T47D (cell line): ENCODE measurements around the gene CIAO3.
"Not testable (repeated sequence)": the region's sequence is repeated elsewhere in the genome, so short reads cannot be mapped to it uniquely, and the experiment has no call there.

Experiments used
- DNase-seq, 2 experiments: peaks; one replicate each; pipeline versions ENCODE4 v3.0.0 to v3.0.0-alpha.2; 2011 to 2012; ENCODE audit warnings: low read depth in 1 of 2, low spot score in 1 of 2
- JUND ChIP-seq: IDR thresholded peaks from 2 replicates; pipeline ENCODE4 v1.6.1; 2012; ENCODE audit warnings: low read depth
- in situ Hi-C: cut with HindIII; loops from 2 replicates; pipeline ENCODE4 v1.10.0; 2016; ENCODE audit warnings: low sequenced_read_pairs, low pct_unique_long_range_greater_than_20kb

The CIAO3 gene

DNA sequence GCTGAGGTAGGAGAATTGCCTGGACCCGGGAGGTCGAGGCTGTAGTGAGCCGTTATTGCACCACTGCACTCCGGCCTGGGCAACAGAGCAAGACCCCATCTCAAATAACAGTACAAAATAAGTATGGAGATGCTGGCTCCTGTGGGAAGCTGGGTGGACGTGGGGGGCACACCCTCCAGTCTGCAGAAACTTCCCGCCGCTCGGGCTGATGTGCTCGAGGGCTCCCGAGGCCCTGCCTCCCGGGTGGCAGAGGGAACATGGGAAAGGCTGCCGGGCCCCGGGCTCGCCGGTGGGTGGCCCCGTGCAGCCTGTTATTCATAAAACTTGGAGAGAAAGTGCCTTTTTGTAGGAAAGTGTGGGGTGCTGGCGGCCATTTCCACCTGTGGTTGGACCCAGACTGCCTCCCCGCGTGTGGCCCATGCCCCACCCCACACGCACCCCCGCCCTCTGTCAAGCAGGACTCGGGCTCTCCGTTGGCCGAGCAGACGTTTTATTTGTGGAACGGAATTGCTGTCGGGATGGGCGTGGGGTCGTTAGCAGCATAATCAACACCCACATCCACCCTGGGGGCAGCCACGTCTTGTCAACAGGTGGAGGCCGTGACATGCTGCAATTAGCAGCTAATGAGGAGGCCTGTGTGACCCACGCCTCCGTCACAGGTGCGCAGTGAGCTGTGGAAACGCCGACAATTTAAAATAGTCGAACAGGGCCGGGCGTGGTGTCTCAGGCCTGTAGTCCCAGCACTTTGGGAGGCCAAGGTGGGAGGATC, 7.4 kb upstream of the CIAO3 start:
- DNase-seq, result no peak
- in situ Hi-C loops, result no loop called here
- no peak for TF ChIP-seq JUND

DNA sequence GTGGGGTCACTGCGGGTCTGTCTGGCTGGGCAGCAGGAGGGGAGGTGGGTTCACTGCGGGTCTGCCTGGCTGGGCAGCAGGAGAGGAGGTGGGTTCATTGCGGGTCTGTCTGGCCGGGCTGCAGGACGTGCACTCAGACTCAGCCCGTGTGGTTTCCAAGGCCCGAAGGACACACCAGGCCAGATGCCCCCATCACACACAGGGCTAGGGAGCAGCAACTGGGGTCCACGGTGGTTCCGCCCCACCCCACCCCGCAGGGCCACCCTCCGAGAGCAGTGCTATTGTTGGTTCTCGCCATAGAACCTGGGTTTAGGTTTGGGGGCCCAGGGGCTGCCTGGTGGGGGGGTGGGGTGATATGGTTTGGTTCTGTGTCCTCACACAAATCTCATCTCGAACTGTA, 5.8 kb upstream of the CIAO3 start:
- no peak for TF ChIP-seq JUND
- no peak for DNase-seq
- in situ Hi-C loops, result no loop called here

DNA sequence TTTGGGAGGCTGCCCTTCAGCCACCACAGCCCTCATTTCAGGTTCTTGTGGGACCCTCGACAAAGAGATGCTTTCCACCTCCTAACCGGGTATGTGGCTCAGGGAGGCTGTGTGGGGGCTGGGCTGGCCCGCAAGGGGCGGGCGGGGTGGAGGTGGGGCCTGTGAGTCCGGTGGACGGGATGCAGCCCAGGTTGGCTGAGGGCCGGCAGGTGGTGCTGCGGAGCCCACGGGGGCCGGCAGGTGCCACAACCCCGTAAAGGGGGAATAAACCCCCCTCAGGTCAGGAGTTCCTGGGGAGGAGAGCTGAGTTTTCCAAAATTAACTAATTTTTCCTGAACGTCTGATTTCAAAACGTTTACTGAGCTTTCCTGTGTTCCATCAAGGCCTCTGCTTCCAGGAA, 4.9 kb upstream of the CIAO3 start:
- TF ChIP-seq JUND, result no peak
- in situ Hi-C loops, result no loop called here
- peak; percentile 49 to 54 for DNase-seq

DNA sequence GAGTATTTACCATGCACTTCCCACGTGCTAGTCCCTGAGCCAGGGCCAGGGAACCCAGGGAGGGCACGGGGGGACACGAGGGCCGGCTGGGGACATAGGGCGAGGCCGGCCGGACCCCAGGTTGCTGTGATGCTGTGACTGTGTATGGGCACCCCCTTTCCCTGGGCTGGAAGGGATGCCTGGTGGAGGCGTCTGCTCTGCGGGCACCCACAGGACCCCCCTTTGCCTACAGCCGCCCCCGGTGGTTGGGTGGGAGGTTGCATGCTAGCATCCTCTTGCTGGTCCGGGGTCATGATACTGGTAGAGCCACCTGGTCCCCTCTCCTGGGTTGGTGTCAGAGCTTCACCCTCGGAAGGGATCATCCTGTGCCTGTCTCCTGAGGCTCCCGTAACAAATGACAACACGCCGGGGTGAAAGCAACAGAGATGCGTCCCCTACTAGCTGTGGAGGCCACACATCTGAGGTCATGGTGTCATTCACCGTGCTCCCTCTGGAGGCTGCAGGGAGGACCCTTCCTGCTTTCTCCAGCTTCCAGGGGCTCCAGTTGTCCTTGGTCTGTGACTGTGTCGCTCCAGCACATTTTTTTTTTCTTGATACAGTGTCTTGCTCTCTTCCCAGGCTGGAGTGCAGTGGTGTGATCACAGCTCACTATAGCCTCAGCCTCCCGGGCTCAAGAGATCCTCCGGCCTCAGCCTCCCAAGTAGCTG, 3.1 kb upstream of the CIAO3 start:
- no peak for DNase-seq
- no peak for TF ChIP-seq JUND
- in situ Hi-C loops, result no loop called here

DNA sequence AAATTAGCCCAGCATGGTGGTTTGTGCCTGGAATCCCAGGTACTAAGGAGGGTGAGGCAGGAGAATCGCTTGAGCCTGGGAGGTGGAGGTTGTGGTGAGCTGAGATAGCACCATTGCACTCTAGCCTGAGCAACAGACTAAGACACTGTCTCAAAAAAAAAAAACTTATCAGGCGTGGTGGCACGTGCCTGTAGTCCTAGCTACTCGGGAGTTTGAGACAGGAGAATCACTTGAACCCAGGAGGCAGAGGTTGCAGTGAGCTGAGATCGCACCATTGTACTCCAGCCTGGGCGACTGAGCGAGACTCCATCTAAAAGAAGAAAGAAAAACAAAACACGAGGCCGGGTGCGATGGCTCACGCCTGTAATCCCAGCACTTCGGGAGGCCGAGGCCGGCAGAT, 2.1 kb upstream of the CIAO3 start:
- in situ Hi-C loops, DNase-seq: not testable (repeated sequence)

DNA sequence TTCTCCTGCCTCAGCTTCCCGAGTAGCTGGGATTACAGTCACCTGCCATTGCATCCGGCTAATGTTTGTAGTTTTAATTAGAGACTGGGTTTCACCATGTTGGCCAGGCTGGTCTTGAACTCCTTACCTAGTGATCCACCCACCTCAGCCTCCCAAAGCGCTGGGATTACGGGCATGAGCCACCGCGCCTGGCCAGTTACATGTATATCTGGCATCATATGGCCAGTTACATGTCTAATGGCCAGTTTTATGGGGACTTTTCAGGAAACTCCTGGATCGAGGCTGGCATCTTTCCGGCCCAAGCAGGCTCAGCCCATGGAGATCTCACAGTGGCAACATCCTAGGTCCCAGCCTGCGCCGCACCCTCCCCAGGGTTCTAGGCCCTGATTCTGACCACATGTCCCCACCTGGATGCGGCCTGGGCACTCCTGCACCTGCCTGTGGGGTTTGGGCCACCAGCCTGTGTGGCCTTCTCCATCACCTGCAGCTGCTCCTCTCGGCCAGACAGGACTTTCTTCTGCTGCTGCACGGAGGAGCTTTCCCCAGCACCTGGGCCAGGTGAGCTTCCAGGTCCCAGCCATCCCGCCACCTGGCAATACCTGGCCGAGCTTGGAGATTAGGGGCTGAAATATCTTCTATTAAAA, 1.3 kb upstream of the CIAO3 start:
- in situ Hi-C loops, result no loop called here
- no peak for TF ChIP-seq JUND
- no peak for DNase-seq

DNA sequence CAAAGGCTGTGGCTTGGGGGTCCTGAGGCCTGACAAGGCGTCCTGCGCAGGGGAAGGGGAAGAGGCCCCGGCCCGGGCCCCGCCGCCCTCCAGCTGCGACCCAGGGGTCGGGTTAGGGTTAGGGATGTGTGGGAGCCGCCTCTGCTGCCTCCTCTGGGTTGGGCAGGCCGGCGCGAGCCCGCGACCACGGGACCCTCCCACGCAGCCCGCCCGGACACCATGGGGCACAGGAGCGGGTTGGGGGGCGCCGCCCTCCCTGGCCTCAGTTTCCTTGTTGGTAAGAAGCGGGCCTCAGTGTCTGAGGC, 386 bp downstream of the CIAO3 start:
- no peak for DNase-seq
- TF ChIP-seq JUND, result no peak
- in situ Hi-C loops, result no loop called here

DNA sequence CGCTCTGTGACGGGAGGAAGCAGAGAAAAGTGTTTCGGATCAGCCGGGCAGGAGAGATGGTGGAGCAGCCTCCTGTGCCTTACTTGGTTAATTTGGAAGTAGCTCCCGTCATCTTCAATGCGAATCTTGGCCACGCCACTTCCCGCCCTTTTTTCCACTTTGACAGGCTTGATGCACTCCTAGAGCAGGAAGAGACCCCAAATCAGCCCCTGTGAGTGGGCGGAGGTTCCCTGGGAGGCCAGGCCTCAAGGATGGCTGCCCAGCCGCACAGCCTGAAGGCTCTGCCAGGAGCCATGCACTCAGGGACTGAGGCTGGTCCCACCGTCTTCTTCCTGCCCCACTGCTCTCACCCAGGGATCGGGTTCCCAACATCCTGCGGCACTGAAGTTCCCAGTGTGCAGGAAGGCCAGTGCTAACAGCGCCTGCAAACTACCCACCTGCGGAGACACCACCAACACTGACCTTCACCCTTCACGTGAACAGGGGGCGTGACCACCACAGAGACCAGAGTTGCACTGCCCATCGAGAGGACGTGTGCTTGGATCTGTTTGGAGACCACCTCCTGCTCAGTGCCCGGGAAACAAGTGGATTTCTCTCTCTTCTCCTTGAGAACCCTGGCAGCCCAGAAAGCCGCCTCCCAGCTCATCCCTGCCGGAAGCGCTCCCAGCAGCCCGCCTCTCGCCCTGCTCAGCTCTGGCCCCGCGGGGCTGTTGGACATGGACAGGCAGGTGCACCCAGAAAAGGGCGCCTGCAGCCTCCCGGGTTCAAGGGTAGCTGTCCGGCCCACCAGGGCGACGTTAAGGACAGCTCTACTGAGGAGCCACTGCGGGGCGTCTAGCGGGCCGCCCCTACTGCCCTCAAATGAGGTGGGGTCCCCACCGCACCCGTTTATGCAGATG, 988 bp downstream of the CIAO3 start:
- TF ChIP-seq JUND, result no peak
- DNase-seq, result no peak
- in situ Hi-C loops, result no loop called here

DNA sequence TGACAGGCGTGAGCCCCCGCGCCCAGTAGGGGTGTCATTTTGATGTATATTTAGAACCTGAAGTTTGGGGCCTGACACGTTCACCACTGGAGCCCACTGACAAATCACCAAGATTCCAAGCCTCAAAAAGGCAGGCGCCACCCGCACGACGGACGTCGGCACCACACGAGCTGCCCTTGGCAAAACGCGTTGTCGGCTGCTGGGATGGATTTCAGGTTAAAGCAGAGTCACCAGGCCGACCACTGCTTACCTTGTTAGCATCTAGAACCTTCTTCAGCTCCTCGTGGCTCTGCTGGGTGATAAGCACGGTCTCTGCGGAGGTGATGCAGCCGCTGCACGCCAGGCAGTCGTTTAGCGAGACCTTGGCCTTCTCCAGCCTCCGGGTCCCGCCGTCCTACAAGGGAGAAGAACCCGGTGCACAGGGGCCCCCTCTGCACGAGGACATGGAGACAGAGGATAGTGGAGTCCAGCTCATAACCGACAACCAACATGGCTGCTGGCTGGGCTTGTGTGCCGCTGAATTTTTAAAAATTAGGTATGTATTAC, 3.8 kb downstream of the CIAO3 start:
- in situ Hi-C loops, result no loop called here
- no peak for DNase-seq
- TF ChIP-seq JUND, result no peak

DNA sequence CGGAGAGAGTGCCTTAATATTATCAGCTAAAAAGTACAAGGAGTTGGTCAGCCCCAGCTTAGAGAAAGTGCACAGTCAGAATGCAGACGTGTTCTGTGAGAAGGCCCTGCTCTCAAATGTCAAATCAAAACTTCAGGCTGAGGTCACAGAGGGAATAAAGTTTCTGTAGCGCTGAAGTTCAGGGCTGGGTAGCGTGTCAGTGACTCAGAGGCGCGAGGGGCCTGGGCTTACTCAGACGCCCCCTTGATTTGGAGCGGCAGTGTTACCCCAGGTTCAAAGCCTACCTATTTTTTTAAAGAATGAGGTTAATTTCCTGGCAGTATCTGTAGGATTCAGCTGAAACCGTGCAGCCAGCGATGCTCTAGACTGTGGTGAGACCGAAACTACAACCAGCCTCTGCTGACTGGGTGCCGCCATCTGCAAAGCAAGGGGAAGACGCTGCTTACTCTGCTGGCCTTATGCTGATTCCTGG, 4.8 kb downstream of the CIAO3 start:
- TF ChIP-seq JUND, result no peak
- in situ Hi-C loops, result no loop called here
- no peak for DNase-seq

DNA sequence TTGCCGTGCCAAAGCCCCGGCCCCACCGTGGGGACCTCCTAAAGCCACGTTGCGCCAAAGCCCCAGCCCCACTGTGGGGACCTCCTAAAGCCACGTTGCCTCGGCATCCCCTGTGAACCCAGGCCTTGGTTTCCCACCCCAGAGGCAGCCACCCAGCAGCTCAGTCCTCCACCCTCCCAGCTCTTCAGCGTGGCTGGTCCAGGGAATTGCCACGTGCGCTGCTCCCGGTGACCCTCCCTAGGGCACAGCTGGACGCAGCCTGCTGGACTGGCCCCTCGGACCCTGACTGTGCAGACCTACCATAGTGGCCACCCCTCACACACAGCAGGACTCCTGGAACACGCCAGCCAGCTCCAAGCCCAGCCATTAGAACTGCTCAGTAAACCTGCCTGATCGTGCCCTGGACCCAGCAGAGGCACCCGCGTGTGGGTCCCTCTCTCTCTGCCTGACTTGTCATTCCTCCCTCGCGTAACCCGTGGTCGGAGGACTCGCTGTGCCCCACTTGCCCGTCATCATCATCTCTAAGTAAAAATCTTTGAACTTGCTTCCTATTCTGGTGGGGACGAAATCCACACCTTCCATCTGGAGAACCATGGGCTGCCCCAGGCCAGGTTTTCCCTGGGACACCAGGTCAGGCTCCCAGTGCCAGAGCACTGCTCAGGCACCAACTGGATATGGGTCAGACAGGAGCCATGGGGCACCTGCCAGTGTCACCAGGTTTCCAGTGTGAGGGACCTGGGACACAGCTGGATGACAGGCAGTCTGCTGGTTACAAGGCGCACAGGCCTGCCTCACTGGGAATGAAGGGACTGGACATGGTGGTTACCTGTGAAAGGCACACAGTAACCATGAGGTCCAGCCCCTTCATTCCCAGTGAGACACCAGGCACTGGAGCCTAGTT, 5.6 kb downstream of the CIAO3 start:
- in situ Hi-C loops, result no loop called here
- DNase-seq, result no peak
- no peak for TF ChIP-seq JUND
